Measurements from ENCODE around the gene CCND1. TPM values are rescaled to one million over a fixed set of nuclear protein-coding genes. Genes with fewer than 3 reads are reported as not detected.
A peak's percentile ranks its signal among the peaks of the same experiment; 100 is the strongest.

The CCND1 gene
- total RNA-seq, 1 donor: 770 TPM

GRCh38 chr11:69697861-69698260 is 56.9 kb downstream of the CCND1 start:
- TF ChIP-seq CTCF (IDR thresholded peaks at IDR 0.05; ENCODE audit: insufficient read depth, low read length): no peak
- DNase-seq (ENCODE audit: low read depth): no peak
- H3K4me3 ChIP-seq (ENCODE audit: low read depth, low read length): no peak overlapping the region

GRCh38 chr11:69698362-69698761 is 57.4 kb downstream of the CCND1 start:
- no peak overlapping the region for H3K4me3 ChIP-seq (ENCODE audit: low read depth, low read length)
- no peak for DNase-seq (ENCODE audit: low read depth)
- no peak for TF ChIP-seq CTCF (IDR thresholded peaks at IDR 0.05; ENCODE audit: insufficient read depth, low read length)

DNA sequence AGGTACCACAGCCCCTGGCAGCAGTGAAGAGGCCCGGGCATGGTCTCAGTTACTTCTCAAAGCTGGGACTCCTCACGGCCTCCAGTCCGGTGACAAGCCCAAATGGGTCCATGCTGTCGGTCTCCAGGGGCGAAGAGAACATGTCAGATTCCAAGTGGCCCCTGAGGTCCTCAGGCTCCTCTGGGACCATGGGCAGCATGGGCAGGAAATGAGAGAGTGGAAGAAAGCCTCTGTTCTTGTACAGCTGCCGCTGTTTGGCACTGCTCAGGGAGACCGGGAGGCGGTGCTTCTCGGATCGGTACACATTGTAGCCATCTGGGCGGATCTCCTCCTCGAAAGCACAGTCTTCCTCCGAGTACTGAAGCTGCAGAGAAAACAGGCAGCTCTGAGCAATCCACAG is 58.3 kb downstream of the CCND1 start:
- DNase-seq (ENCODE audit: low read depth): no peak
- no peak overlapping the region for H3K4me3 ChIP-seq (ENCODE audit: low read depth, low read length)
- TF ChIP-seq CTCF (IDR thresholded peaks at IDR 0.05; ENCODE audit: insufficient read depth, low read length): no peak

DNA sequence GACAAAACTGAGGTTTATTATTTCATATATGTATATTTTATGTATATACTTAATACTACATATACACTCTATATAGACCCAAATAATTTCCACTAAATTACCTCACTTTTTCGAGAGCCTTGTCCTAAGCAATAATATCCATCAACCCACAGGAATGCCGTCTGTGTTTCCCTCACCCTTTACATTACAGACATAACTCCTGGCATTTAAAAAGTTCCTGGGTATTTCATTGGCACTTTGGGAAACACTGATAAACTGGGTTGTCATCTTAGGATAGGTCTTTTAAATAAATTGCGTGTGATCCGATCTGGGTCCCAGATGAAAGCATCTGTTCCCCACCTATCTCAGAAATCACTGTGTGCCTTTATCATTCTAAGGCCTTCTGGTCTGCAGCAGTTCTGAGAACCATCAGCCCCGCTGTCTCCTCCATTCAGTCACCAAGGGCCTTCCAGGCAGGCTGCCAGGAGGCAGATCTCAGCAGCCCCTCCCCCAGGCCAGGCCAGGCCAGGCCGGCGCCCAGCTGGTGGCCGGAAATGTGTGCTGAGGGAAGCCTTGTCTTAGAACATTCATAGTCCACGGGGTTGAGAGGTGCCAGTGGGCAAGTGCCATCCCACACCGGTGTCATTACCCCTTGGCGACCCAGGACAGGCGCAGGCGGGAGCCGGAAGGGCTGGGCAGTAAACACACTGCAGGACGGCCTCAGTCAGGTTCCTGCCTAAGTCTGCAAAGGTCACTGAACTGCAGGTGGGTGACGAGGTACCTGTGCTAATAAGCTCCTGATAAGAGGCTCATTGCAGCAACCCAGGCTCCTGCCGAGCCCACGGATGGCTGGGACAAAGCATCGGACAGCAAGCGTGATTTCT is 59.6 kb downstream of the CCND1 start:
- peak; percentile 43 for DNase-seq (ENCODE audit: low read depth)
- no peak overlapping the region for H3K4me3 ChIP-seq (ENCODE audit: low read depth, low read length)
- TF ChIP-seq CTCF (IDR thresholded peaks at IDR 0.05; ENCODE audit: insufficient read depth, low read length): no peak

- no peak overlapping the region for H3K4me3 ChIP-seq (ENCODE audit: low read depth, low read length)
- TF ChIP-seq CTCF (IDR thresholded peaks at IDR 0.05; ENCODE audit: insufficient read depth, low read length): no peak
- no peak for DNase-seq (ENCODE audit: low read depth)
Observed at GRCh38 chr11:69702239-69702691, 61.3 kb downstream of the CCND1 start.

DNA sequence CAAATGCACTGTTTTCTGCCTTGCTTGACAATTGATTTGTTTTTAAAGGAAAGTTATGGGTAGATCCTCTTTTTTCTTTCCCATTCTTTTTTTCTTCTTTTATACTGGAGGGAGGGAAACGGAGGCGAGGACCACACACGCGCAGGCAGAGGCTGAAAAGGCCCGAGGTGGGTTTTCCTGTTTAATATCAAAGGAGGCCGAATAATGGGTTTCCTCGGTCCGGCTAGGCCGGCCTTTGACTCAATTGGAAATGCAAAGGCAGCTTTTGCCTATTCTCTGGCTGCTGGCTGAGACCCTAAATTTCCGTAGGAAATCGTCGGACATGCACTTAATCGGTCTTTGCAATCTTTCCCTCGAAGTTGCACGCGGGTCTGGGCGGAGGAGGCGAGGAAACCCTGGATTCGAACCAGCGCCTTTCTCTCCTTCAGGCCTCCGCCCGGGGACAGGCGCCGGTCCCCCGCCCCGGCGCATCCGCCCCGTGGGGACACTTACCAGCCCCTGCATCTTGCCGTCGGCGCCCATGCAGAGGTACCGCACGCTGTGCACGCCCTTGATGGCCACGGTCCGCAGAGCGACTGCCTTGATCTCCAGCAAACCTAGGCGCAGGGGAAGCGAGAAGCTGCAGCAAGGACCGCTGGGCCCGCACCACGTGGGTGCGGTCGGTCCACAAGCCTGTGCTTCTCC is 62.0 kb downstream of the CCND1 start:
- no peak overlapping the region for H3K4me3 ChIP-seq (ENCODE audit: low read depth, low read length)
- TF ChIP-seq CTCF (IDR thresholded peaks at IDR 0.05; ENCODE audit: insufficient read depth, low read length): no peak
- DNase-seq (ENCODE audit: low read depth): no peak
